ENCODE data around the gene PKD1L1.

- TF ChIP-seq EZH2 (IDR thresholded peaks at IDR 0.05; ENCODE audit: borderline replicate concordance, low read depth, low read length, poor library complexity, severe bottlenecking) = no peak
- TF ChIP-seq, protein P1, sequence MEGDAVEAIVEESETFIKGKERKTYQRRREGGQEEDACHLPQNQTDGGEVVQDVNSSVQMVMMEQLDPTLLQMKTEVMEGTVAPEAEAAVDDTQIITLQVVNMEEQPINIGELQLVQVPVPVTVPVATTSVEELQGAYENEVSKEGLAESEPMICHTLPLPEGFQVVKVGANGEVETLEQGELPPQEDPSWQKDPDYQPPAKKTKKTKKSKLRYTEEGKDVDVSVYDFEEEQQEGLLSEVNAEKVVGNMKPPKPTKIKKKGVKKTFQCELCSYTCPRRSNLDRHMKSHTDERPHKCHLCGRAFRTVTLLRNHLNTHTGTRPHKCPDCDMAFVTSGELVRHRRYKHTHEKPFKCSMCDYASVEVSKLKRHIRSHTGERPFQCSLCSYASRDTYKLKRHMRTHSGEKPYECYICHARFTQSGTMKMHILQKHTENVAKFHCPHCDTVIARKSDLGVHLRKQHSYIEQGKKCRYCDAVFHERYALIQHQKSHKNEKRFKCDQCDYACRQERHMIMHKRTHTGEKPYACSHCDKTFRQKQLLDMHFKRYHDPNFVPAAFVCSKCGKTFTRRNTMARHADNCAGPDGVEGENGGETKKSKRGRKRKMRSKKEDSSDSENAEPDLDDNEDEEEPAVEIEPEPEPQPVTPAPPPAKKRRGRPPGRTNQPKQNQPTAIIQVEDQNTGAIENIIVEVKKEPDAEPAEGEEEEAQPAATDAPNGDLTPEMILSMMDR (conservative IDR thresholded peaks at IDR 0.05; ENCODE audit: low read depth, low read length) = no peak
Measured at GRCh38 chr7:47803846-47804245, 144.4 kb downstream of the PKD1L1 start.
